Activated CD8-positive, alpha-beta memory T cell treated with anti-CD3 and anti-CD28 coated beads for 24 hours (primary cell): ENCODE results near the gene SRGAP1.
"Not testable (repeated sequence)": the region's sequence is repeated elsewhere in the genome, so short reads cannot be mapped to it uniquely, and the experiment has no call there.

Source experiments
- DNase-seq: peaks from one replicate; pipeline ENCODE4 v3.0.0-alpha.2; 2020

SRGAP1 gene

DNA sequence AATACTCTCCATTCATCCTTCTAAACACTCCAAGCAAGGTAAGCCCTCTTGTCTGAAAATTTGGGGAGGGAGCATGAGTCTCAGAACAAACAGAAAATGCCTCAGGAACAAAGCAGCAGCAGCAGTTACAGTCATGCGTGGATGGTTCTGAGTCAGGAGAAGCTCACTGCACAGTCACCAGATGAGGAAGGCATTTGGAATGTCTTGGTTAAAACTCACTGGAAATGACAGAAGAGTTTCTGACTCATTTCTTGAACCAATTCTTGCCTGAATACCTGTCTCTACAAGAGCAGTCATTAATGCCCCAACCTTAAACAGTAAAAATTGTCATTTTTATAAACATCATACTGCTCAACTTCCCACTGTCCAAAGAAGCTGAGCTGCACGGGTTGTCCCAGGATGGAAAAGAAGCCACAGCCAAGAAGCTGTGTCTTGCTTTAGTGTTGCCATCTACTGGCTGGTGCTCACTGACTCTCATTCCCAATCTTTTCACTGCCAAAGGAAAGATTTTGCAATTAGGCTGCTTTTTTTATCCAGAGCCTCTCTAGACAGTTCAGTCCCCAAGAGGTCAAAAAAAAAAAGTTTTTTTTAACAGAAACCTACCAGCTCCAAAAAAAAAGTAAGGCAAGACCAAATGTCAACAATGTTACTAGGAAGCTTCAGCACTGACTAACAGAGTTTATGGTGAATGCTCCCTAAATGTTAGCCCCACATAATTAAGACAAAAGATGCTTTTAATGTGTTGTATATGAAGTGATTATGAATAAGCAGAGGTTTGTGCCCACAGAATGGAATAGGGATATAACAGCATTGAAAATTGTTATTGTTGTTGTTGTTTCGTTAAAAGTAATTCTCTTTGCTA lies 337.2 kb downstream of the SRGAP1 start:
- DNase-seq, result no peak

DNA sequence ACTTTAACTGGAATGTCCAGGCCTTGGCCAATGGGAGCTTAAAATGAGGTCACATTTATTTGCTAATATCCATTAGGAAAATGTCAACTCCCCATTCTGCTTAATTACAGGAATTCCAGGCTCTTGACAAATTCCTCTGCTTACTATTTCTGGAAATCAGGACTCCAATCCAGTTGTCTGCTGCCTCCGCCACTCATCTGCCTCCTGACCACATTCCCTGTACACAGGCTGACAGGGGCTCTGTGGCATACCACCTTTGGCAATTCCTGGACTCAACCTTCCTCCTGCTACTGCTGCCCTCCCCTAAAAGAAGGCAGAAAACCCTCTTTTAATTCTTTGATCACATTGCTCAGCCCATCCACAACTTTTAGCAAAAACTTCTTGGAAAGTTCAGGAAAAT lies 339.7 kb downstream of the SRGAP1 start:
- no peak for DNase-seq

DNA sequence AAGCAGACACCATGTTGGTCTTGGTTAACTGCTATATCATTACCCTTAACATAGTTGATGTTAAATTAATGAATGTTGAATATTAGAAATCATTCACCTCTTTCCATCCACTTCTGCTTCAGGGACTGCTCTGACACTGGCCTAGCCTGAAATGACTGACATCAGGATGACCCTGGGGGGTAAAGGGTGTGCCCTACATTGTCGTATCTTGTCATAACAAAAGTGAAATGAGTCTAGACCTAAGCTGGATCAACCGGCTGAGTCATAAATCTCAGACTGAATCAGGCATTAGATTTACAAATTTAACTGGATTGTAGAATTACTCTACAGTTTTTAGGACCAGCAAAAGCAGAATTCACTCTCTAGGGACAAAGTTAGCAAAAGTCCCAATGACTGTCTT lies 342.3 kb downstream of the SRGAP1 start:
- no peak for DNase-seq

DNA sequence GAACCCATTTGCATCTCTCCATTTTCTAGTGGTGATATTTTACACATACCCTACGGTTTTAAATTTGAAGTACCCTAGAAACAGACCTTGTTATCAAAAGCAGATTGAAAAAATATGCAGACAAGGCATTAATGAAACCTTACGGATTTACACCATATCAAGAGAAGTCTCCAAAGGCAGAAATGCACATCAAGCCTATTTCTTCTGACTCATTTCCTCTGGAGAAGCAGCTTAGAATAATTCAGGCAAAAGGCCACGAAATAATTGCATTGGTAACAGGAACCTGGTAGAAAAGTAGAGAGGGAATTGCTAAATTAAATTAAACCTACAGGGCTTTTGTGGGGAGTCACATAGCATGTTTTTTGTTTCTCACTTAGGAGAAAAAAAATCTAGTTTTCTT lies 342.9 kb downstream of the SRGAP1 start:
- DNase-seq, result no peak

DNA sequence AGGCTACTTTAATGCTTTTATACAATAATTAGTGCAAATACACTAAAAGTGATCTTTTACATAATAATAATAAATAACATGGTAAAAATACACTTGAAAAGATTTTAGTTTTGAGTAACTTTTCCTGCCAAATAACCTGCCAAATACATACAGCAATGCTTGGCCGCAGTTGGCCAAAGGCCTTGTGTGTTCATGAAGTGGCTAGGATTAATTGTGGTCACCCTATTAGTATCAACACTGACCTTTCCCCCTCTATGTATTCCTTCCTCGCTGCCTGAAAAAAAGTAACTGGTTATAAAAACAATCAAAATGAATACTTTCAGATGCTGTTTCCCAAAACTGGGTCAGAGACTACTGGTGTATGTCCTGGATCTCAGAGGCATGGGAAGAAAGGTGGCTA lies 343.3 kb downstream of the SRGAP1 start:
- DNase-seq, result no peak

DNA sequence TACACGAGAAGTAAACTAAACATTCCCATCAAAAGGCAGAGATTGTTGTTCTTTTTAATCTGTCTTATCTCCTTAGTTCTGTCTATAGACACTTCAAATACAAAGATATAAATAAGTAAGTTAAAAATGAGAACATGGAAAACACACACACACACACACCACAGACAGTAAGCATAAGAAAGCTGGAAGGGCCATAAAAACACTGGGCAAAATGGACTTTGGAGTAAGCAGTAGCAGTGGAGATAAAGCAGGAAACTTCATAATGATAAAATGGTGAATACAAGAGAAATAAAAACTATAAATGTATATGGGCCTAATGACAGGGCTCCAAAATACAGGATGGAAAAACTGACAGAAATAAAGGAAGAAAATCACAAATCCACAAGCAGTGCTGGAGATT lies 345.0 kb downstream of the SRGAP1 start:
- no peak for DNase-seq

DNA sequence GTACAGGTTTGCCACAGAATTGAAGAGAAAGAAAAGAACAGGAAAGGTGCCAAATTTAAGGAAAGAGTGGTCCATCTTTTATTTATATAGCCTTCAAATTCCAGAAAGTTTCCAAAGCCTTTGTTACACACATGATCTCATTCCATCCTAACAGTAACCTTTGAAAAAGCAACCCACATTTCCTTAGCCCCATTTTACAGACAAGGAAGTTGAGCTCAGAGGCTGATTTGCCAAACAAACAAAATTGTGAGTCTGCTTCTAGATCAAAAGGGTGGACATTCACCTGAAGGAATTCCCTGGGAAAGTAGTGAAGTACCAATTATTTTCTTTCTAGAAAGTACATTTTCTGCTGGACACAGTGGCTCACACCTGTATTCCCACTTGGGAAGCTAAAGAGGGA lies 345.6 kb downstream of the SRGAP1 start:
- no peak for DNase-seq

DNA sequence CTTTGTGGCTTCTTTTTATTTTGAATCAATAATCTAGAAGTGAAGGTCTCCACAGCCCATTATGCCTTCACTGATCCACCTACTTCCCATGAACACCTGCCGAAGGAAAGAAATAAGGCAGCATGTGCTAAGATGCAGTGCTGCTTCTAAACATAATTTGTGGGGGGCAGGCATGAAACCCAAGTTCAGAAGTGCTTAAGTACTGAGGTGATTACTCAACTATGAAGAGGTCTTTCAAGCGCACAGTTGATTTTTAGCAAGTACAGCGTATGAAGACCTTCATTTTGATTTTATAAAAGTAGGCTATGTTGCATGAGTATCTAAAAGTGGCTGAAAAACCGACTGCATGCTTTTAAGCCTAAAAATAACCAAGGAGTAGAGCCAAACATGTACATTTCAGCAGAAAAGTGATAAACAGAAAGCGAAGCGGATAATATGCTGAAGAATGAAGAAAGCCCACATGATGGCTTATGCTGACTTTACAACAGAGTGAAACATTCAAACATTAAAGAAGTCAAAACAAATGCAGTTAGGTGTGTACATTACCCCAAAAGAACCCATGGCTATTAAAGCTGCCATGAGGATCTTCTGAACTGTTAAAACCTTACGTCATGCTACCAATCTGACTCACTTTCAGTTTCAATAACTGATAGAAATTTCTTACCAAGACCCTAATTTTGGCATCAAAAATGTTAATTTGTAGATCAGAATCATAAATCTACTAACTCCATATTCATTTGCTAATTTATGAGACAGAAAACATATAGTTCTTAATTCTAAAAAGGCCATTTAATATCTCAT lies 348.3 kb downstream of the SRGAP1 start:
- DNase-seq, result no peak

DNA sequence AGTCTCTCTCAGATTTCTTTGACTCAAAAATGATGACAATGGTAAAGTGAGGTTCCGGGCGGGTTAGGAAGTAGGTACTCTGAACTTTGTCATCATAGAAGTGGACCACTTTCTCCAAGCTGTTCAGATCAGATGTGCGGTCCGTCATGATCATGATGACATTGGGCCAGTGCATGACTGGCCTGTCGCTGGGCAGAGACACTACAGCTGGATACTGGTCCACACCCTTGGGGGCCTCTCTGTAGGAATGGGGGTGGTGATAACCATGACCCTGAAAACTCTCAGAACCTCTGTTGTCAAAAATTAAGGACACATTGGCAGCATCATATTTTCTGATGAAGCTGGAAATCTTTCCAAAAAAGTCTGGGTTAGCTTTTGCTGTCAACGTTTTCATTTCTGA lies 349.4 kb downstream of the SRGAP1 start:
- DNase-seq, result no peak

DNA sequence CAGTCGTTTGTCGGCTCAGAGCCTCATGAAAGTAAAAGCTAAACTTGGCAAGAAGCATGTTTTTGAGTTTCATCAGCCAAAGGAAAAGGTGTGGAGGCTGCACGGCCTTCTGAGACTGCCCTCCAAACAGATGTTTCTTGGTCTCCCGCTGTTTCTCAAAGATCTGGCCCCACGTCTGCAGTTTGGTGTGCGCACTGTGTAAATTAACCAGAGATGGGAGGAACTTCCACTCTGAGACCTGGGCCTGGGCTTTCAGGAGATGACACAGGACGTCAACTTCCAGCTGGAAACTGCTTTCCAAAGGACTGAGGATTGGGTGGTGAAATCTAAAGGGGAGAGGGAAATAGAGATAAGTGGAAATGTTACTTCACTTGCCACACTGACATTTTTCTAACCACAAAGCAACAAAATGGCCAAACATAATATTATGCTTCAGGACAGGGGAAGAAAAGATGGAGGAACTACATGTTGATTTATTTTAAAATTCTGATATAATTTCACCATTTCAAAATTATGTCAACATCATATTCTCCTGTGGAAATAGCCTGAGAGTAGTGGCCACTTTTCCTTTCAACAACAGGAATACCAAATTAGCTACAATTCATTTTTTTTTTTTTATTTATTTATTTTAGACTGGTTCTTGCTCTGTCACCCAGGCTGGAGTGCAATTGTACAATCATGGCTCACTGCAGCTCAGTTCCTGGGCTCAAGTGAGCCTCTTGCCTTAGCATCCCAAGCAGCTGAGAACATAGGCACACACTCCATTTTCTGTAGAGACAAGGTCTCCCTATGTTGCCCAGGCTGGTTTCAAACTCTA lies 350.0 kb downstream of the SRGAP1 start:
- DNase-seq, result no peak

DNA sequence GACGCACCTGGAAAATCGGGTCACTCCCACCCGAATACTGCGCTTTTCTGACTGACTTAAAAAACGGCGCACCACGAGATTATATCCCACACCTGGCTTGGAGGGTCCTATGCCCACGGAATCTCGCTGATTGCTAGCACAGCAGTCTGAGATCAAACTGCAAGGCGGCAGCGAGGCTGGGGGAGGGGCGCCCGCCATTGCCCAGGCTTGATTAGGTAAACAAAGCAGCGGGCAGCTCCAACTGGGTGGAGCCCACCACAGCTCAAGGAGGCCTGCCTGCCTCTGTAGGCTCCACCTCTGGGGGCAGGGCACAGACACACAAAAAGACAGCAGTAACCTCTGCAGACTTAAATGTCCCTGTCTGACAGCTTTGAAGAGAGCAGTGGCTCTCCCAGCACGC lies 351.3 kb downstream of the SRGAP1 start:
- DNase-seq, result not testable (repeated sequence)

DNA sequence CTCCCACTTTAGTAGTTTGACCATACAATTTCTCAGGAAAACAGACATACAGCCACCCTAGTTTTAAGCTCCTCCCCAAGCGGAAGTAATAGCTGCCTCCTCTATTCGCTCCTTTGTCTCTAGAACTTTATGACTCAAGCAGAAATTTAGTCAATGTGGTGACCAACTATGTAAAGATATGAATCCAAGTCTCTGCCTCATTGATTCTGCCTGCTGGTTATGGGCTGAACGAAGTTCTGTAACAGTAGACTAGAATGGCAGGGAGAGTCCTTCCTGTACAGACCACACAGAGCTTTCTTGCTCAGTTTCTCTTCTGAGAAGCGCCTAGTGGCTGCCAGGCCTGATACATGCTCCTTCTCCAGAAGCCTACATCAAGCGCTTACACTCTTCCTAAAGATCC lies 358.5 kb downstream of the SRGAP1 start:
- DNase-seq, result no peak

DNA sequence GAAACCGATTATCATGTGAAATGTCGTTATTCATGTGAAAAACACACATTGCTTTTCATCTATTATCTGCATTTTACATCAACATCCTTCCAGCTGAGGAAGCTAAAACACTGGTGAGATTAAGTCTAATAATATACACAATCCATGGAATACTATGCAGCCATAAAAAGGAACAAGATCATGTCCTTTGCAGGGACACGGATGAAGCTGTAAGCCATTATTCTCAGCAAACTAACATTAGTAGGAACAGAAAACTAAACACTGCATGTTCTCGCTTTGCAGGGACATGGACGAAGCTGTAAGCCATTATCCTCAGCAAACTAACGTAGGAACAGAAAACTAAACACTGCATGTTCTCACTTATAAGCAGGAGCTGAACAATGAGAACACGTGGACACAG lies 359.3 kb downstream of the SRGAP1 start:
- no peak for DNase-seq

DNA sequence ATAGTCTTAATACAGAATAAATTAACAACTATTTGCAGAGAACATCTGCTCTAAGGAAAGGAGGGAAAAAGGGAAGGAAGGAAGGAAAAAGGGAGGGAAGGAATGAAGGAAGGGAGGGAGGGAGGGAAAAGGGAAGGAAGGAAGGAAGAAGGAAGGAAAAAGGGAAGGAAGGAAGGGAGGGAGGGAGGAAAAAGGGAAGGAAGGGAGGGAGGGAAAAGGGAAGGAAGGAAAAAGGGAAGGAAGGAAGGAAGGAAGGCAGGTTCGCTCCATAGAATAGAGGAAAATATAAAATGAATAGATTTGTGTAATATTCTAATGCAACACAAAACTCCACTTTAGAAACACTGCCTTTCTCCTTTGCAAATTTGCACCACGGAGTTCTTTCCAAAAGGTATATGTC lies 361.0 kb downstream of the SRGAP1 start:
- no peak for DNase-seq

DNA sequence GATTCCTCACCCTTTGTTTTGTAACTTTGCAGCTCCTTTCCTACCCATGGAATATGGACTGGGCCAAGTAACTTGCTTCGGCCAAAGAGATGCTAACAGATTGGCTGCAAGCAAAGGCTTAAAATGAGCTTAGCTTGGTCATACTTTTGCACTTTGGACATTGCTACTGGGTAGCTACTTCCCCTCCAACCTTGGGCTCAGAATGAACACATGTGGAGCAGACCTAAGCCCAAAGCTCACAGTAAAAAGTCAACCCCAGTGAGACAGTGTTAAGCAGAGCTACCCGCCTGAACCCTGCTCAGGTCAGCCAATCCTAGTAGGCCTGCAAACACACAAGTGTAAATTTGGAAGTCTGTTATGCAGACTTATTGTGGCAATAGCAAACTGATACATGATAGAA lies 363.0 kb downstream of the SRGAP1 start:
- no peak for DNase-seq
